HG03457 (cell line): Measurements from ENCODE around the gene RAPSN.

Experiments used
- ATAC-seq: cut with Tn5 transposase; IDR thresholded peaks from one replicate; pipeline ENCODE4 v1.9.1; 2021; ENCODE audit warnings: moderate number of reproducible peaks; ENCODE audit not compliant: unreplicated experiment

Gene RAPSN

DNA sequence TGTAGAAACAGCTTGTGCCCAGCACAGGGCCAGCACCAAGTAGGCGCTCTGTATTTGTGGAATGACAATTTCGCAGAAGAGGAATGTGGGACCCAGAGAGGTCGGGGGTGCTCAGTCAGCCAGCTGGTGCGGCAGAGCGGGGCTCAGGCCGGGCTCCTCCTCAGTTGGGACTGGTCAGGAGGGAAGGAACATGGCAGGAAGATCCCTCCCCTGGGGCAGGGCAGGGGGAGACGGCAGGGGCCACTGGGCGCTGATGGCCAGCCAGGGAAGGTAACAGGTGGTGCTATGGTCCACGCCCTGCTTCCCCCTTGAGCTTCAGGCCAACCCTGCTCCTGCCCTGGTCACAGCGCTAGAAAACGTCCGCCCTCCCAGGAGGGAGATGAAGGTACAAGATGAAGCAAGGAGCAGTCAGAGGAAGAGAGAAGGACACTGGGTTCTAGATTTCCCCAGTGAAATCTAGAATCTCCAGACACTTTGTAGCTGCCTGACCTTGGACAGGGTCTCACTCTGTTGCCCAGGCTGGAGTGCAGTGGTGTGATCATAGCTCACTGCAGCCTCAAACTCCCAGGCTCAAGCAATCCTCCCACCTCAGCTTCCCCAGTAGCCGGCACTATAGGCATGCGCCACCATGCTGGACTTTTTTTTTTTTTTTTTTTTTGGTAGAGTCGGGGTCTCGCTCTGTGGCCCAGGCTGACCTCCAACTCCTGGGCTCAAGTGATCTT, 57.1 kb downstream of the RAPSN start:
- no peak for ATAC-seq

DNA sequence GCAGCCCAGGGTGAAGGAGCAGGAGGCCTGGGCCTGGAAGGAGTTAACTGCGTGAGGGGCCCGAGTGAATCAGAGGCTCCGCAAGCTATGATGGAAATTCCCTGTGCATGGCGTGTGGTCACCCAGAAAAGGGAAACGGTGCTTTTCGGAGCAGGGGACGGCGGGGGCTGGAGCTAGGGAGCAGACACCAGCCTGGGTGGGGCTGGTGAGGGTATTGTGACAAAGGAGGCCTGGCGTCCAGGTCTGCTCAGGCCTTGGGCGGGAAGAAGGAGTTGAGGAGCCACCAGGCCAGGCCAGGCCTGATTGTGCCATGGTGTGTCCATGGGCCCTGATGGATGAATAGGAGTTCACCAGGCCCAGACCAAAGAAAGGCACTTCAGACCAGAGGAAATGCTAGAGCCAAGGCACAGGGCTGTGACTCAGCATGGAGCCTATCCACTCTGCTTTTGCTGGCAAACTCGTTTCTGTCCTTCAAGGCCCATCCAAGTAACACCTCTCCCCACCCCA, 57.8 kb downstream of the RAPSN start:
- no peak for ATAC-seq

DNA sequence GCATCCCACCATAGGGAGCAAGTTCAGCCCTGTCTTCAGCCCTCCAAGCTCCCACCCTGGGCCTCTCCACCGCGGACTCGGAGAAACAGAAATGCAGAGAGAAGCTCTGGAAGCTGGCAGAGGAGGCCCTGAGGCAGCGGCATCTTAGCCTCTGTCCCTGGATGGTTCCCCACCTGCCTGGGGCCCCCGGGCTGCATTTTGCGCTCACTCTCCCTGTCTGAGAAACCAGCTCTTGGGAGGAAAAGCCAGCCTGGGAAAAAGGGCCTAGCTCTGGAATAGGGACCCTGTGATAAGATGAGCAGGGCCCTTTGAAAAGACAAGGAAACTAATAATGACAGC, 58.5 kb downstream of the RAPSN start:
- ATAC-seq, result no peak

DNA sequence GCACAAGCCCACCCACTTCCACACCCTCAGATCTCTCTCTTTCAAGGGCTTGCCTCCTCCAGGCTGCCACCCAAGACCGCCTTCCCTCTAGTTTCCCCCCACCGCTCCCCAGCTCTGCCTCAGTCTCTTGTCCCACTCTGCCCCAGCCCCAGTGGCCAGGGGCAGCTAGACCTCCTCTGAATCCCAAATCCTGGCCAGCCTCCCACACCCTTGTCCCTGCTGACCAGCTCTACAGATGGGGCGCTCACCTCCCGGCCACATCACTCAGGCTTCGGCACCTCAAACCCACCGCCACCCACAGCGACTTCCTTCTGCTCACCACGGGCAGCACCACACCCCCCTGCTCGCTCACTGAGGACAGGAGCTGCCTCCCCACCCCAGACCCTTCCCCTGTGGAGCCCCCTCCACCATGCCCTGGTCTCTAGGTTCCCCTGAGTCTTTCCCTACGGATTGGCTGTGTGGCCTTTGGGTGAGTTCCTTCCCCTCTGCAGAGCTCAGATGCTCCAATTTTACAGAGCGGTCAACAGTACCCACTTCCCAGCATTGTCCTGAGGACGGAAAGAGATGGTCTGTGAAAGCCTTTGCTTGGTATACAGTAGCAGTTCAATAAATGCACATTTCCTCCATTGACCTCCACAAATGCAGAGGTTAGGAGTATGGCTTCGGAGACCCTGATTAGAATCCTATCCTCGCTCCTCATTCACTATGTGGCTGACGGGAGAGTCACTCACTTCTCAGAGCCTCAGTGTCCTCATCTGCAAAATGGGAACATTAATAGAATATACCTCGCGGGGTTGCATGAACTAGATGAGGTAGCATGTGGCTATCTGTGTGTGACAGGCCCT, 59.1 kb downstream of the RAPSN start:
- ATAC-seq, result no peak

DNA sequence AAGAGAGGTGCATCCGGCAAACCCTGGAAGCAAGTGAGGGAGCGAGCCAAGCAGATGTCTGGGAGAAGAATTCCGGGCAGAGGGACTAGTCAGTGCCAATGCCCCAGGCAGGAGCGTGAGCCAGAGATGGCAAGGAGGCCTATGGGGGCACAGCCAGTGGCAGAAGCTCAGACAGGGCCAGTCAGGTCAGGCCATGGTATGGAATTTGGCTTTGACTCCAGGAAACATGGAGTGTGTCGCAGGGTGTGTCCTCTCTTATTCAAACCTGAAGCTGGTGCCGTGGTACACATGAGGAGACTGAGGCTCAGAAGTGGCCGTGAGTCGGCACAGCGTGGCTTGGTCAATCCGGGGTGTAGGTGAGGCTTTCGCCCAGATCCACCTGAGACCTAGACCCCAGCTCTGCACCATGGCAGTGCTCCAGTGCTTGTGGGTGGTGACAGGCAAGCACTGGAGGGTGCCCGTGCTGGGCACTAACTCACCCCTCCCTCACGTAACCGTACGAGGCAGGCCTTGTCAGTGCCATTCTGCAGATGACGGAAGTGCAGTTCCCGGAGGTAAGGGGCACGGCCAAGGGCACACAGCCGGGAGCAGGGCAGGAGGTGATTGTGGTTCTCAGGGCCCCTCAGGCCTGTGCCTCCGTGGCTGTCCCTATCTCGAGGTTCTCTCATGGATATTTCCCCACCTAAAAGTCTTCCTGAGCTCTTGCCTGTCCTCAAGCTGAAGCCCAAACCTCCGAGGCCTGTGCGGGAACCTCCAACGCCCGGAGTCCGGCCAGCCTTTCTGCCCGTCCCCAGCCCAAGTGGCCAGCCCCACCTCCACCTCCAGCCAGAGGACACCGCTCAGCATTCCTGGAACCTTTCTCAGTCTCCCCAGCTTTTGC, 60.0 kb downstream of the RAPSN start:
- ATAC-seq, result no peak

DNA sequence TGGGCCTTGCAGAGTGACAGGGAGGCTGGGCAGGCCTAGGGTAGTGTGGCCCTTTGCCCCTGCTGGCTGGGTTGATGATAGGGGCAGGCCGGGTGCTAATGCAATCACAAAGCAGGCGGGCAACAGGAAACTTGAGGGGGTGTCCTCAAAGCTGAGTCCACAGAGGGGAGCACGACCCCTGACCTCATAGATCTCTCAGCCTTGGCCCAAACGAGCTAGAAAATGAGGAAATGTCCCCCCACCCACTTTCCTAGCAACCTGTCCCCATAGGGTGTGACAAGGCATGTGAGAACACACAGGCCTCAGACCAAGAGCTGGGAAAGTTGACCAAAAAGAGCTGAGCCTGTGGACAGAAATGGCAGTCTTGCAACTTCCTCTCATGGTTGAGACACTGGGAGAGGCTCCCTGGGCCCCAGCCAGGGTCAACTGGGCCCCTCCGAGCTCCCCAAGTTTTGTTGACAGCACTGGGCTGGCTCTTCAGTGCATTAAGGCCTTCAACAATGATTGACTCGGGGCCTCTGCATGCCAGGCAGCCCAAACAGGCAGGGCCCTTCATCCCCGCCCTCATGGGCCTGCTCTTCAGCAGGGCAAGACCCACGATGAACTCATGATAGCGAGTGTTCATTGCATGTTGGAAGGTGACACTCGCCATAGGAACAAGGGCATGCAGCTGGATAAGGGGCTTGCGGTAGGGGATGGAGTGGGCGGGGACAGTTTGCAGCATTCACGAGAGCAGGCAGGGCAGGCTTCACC, 60.8 kb downstream of the RAPSN start:
- ATAC-seq, result no peak
